WERI-Rb-1 (cell line): ENCODE data around the gene LYST.

Experiments
- DNase-seq: peaks from one replicate; pipeline ENCODE4 v3.0.0-alpha.2; 2020
- H3K27ac ChIP-seq: fragments of 250-450 bp; sonication (Bioruptor Pico); 2 replicates; pipeline ENCODE4 v1.5.1; 2020; ENCODE audit warnings: mild to moderate bottlenecking, moderate library complexity
- H3K27me3 ChIP-seq: fragments of 250-450 bp; sonication (Bioruptor Pico); 2 replicates; pipeline ENCODE4 v1.5.1; 2021; ENCODE audit warnings: mild to moderate bottlenecking, low read depth, moderate library complexity; ENCODE audit not compliant: insufficient read depth, severe bottlenecking
- H3K36me3 ChIP-seq: fragments of 250-450 bp; sonication (Bioruptor Pico); 2 replicates; pipeline ENCODE4 v1.5.1; 2020; ENCODE audit warnings: mild to moderate bottlenecking, moderate library complexity
- H3K4me3 ChIP-seq: 2 replicates; pipeline ENCODE4 v1.5.1; 2011; ENCODE audit warnings: low read depth, mild to moderate bottlenecking, control low read depth, low read length
- H3K9me3 ChIP-seq: fragments of 250-450 bp; sonication (Bioruptor Pico); 2 replicates; pipeline ENCODE4 v1.5.1; 2021; ENCODE audit warnings: mild to moderate bottlenecking, moderate library complexity; ENCODE audit not compliant: severe bottlenecking
- TF ChIP-seq, protein P1 (sequence below): IDR thresholded peaks from 2 replicates; pipeline ENCODE4 v1.5.1; 2011; ENCODE audit warnings: low read depth, mild to moderate bottlenecking, control low read depth, inconsistent platforms, low read length

The LYST gene

DNA sequence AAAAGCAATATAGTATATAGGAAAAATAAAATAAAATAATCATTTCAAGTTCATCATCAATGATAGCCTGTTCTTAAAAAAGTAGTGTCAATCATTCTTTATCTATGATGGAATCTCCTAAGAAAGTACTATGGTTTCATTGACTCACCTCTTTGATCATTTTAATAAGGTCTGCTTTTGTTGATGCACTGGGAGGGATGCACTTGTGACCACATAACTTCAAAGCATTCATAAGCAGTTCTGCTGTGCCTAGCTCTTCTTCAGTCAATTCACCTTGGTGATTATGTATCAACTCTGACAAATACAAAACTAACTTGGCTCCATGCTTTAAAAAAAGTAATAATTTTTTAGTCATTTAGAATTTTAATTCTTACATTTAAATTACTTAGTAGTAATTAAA, 132.4 kb downstream of the LYST start:
- H3K27ac ChIP-seq, result no peak overlapping the region
- TF ChIP-seq, protein P1, sequence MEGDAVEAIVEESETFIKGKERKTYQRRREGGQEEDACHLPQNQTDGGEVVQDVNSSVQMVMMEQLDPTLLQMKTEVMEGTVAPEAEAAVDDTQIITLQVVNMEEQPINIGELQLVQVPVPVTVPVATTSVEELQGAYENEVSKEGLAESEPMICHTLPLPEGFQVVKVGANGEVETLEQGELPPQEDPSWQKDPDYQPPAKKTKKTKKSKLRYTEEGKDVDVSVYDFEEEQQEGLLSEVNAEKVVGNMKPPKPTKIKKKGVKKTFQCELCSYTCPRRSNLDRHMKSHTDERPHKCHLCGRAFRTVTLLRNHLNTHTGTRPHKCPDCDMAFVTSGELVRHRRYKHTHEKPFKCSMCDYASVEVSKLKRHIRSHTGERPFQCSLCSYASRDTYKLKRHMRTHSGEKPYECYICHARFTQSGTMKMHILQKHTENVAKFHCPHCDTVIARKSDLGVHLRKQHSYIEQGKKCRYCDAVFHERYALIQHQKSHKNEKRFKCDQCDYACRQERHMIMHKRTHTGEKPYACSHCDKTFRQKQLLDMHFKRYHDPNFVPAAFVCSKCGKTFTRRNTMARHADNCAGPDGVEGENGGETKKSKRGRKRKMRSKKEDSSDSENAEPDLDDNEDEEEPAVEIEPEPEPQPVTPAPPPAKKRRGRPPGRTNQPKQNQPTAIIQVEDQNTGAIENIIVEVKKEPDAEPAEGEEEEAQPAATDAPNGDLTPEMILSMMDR, result no peak

DNA sequence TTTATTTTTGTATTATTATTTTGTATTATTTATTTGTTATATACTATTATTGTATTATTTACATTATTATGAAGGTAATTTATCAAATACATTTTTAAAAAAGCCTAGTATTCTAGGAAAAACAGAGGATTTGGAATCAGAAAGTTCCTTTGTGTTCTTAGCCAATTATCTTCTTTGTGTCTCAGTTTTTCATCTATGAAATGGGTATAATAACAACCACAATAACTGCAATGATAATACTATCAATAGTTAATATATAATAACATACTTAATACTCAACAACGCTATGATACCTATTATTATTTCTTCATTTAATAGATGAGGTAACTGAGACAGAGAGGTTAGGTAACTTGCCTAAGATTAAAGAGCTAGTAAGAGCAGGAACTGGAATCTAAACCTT, 136.7 kb downstream of the LYST start:
- DNase-seq, result no peak
- Histone ChIP-seq H3K4me3 (no peak overlapping the region), H3K36me3 (no peaks in the 10 kb centered on the region), H3K27ac (no peak overlapping the region), H3K27me3 (no peaks in the 10 kb centered on the region), H3K9me3 (no peaks in the 10 kb centered on the region)
- TF ChIP-seq, protein P1, result no peak

More for the DNA sequence above, 132.4 kb downstream of the LYST start:
- H3K36me3 ChIP-seq, result no peaks in the 10 kb centered on the region
- H3K27me3 ChIP-seq, result no peaks in the 10 kb centered on the region
- DNase-seq, result no peak
- H3K4me3 ChIP-seq, result no peak overlapping the region
- no peaks in the 10 kb centered on the region for H3K9me3 ChIP-seq

DNA sequence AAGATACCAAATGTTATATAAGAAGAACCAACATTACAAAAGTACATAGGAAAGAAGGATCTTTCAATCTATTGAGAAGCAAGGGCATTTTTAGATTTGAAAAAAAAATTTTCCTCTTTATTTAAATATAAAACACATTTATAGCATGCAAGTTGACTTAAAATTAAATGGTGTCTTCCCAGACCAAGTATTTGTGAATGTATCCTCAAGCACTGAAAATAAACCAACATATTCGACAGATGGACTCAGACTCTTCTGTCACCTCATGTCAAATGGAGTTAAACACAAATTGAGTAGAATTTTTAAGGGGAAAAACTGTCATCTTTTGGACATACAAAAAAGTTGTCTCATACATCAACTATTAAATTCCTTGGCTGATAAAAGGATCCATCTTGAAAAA, 140.1 kb downstream of the LYST start:
- Histone ChIP-seq H3K27me3 (no peaks in the 10 kb centered on the region), H3K36me3 (peaks cover 5% of the 10 kb centered on the region), H3K9me3 (no peaks in the 10 kb centered on the region), H3K4me3 (no peak overlapping the region), H3K27ac (no peak overlapping the region)
- TF ChIP-seq, protein P1, result no peak
- DNase-seq, result no peak

DNA sequence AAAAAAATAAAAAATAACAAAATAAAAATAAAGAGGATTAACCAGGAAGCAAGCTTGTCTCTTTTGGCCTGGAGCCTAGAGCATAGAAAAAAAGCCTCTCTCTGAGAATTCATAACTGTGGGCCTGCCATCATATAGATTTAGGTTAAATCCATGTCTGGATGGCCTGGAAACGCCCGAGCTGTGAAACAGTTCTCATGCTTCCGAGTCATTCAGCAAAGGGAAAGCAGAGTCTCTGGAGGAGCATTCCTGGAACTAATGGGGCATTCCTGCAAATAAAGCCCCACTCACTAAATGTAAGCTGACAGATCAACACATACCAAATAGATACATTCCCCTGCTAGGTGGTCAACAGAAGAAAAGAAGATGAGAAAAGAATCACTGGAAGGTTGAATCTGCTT, 141.3 kb downstream of the LYST start:
- H3K9me3 ChIP-seq, result no peaks in the 10 kb centered on the region
- no peaks in the 10 kb centered on the region for H3K27me3 ChIP-seq
- no peak overlapping the region for H3K27ac ChIP-seq
- TF ChIP-seq, protein P1, result no peak
- H3K36me3 ChIP-seq, result peaks cover 7% of the 10 kb centered on the region
- H3K4me3 ChIP-seq, result no peak overlapping the region
- DNase-seq, result no peak

DNA sequence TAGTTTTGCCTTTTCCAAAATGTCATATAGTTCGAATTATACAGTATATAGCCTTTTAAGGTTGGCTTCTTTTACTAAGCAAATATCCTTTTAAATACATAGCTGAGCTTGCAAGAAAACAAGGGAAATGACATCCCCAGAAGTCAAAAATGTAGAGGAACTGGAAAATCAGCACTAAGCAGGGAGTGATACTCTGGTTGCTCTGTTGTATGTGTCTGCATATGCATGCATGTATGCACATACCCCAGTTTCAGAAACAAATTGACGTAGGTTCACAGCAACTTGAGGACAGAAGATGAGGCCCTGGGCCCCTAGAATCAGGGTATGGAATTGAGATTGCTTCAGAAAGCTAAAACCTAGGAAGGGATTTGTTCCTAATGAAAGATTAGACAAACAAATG, 142.0 kb downstream of the LYST start:
- TF ChIP-seq, protein P1, result no peak
- DNase-seq, result no peak
- Histone ChIP-seq H3K27ac (no peak overlapping the region), H3K36me3 (peaks cover 7% of the 10 kb centered on the region), H3K4me3 (no peak overlapping the region), H3K9me3 (no peaks in the 10 kb centered on the region), H3K27me3 (no peaks in the 10 kb centered on the region)

DNA sequence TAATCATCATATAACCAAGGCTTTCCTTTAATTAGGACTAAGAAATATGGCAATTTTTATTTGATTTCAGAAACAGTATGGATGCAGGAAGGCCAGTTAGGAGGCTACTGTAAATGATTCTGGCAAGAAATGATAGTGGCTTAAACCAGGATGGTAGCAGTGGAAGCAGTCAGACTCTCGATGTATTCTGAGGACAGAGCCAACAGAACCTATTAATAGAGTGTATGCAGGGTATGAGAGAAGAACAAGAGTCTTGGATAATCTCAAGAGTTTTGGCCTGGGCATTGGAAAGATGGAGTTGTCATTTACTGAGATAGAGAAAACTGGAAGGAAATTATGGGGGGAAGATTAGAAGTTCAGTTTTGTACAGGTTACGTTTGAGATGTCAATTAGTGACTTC, 143.8 kb downstream of the LYST start:
- no peak overlapping the region for H3K27ac ChIP-seq
- H3K36me3 ChIP-seq, result peaks cover 7% of the 10 kb centered on the region
- TF ChIP-seq, protein P1, result no peak
- H3K9me3 ChIP-seq, result no peaks in the 10 kb centered on the region
- no peaks in the 10 kb centered on the region for H3K27me3 ChIP-seq
- DNase-seq, result no peak
- no peak overlapping the region for H3K4me3 ChIP-seq
